Lung microvascular endothelial cell (primary cell): ENCODE measurements around the gene VWF. TPM values are rescaled to one million over a fixed set of nuclear protein-coding genes. Genes with fewer than 3 reads are reported as not detected.
A peak's percentile ranks its signal among the peaks of the same experiment; 100 is the strongest.
"Not testable (repeated sequence)": the region's sequence is repeated elsewhere in the genome, so short reads cannot be mapped to it uniquely, and the experiment has no call there.

ENCODE experiments used
- DNase-seq, 2 donors: peaks; one replicate each; pipeline versions ENCODE4 v3.0.0 to v3.0.0-alpha.2; 2010; ENCODE audit warnings: low read depth in 2 of 2
- total RNA-seq: library from RNA; depleted of rRNA; stranded (reverse); fragments of >200 nt; gene quantifications from 2 replicates; pipeline ENCODE4 v1.2.1, GENCODE V29; 2014

The VWF gene
- total RNA-seq, 1 donor from 2014 or later: 1,530 TPM

DNA sequence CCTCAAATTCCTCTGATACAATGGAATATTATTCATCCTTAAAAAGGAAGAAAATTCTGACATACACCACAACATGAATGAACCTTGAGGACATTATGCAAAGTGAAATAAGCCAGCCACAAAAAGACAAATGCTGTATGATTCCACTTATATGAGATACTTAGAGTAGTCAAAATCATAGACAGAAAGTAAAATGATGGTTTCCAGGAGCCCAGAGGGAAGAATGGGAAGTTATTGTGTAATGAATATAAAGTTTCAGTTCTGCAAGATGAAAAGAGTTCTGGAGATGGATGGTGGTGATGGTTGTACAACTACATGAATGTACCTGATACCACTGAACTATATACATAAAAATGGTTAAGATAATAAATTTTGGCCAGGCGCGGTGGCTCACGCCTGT is 18.3 kb downstream of the VWF start:
- no peak for DNase-seq

DNA sequence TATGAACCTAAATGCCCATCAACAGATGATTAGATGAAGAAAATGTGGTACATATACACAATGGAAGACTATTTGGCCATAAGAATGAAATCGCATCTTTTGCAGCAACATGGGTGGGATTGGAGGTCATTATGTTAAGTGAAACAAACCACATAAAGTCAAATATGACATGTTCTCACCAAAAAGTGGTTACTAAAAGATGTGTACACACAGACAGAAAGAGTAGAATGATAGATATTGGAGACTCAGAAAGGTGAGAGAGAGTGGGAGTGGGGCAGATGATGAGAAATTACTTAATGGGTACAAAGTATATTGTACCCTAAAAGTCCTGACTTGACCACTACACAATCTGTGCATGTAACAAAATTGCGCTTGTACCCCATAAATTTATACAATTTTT is 19.6 kb downstream of the VWF start:
- no peak for DNase-seq

DNA sequence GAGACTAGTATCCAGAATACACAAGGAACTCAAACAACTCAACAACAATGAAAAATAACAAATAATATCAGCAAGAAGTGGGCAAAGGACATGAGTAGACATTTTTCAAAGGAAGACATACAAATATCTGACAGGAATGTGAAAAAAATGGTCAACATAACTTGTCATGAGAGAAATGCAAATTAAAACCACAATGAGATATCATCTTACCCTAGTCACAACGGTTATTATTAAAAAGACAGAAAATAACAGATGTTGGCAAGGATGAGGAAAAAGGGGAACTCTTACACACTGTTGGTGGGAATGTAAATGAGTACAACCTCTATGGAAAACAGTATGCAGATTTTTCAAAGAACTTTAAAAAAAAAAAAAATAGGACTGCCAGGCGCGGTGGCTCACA is 20.4 kb downstream of the VWF start:
- no peak for DNase-seq

DNA sequence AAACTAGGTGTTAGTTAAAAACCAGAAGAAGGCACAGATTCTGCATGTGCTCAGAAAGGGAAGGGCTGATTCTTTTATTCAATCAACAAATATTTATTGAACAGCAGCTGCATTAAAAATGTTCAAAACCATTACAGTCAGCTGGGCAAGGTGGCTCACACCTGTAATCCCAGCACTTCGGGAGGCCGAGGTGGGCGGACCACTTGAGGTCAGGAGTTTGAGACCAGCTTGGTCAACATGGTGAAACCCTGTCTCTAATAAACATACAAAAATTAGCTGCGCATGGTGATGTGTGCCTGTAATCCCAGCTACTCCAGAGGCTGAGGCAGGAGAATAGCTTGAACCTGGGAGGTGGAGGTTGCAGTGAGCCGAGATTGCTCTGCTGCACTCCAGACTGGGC is 22.4 kb downstream of the VWF start:
- not testable (repeated sequence) for DNase-seq

DNA sequence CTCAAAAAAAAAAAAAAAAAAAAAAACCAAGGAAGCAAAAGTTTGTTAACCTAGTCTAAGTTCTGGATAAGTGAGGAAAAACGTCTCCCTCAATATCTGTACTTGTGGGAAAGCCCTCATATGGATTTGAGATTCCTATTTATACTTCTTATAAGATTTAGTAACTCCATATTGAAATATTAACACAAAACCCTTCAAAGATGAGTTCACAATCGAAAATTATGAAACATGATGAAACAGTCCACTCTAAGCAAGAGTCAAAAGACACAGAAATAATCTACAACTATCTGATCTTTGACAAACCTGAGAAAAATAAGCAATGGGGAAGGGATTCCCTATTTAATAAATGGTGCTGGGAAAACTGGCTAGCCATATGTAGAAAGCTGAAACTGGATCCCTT is 25.2 kb downstream of the VWF start:
- no peak for DNase-seq

DNA sequence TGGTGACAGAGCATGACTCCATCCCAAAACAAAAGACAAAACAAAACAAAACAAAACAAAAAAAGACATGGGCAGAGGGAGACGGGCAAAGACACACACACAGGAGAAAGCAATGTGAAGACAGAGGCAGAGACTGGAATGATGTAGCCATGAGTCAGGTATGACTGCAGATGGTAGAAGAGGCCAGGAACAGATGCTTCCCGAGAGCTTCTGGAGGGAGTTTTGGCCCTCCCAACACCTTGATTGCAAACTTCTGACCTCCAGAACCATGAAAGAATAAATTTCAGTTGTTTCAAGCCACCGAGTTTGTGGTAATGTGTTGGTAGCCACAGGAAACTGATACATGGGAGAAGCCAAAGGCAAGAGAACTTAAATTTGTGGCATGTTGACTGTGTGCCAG is 27.1 kb downstream of the VWF start:
- DNase-seq: peak in 1 of 2 donors; percentile 79

DNA sequence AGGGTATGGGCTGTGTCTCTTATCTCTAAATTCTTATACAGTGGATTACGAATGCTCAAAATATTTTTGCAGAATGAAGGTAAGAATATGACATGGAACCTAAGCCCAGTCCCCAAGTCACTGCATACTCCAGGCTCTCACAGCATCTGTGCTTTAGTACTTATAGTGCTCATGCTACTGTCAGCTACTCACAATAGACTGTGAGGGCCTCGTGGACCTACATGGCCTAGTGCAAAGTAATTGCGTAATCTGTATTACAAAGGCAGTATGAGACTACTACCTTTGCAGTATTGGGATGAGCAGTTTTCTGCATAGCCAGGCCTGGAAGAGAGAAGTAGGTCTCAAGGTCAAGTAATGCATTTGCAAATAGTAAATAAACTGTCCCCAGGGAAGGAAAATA is 27.9 kb downstream of the VWF start:
- DNase-seq: no peak

DNA sequence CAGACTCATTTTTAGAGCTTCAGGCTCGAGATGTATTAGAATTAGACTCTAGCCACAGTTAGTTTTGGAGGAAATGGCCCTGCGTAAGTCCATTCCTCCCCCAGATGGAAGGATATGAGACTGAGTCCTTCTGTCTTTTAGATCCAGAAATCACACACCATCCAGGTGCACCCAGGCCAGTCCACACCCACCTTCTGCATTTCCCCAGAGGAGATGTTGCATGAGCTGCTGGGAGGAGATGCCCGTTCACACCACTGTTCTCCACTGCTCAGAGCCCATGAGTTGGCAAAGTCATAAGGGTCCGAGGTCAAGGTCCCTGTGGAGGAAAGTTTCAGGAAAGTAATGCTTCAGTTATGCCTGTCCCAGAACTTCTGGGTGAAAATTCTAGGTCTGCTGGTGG is 29.2 kb downstream of the VWF start:
- no peak for DNase-seq

DNA sequence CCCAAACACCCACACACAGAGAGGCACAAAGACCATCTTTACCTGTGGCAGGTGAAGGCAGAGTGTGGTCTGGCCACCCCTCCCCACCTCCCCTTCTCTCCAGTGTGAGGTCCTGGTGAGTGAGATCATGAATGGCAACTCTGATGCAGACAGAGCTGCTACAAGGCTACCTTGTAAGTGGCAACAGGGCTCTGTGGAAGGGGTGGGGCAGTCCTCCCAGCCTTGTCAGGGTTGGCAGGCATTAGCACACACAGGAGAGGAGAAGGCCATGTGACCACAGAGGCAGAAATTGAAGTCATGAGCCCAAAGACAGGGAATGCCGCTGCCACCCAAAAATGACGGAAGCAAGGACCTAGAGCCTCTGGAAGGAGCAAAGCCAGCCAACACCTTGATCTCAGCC is 30.7 kb downstream of the VWF start:
- no peak for DNase-seq

DNA sequence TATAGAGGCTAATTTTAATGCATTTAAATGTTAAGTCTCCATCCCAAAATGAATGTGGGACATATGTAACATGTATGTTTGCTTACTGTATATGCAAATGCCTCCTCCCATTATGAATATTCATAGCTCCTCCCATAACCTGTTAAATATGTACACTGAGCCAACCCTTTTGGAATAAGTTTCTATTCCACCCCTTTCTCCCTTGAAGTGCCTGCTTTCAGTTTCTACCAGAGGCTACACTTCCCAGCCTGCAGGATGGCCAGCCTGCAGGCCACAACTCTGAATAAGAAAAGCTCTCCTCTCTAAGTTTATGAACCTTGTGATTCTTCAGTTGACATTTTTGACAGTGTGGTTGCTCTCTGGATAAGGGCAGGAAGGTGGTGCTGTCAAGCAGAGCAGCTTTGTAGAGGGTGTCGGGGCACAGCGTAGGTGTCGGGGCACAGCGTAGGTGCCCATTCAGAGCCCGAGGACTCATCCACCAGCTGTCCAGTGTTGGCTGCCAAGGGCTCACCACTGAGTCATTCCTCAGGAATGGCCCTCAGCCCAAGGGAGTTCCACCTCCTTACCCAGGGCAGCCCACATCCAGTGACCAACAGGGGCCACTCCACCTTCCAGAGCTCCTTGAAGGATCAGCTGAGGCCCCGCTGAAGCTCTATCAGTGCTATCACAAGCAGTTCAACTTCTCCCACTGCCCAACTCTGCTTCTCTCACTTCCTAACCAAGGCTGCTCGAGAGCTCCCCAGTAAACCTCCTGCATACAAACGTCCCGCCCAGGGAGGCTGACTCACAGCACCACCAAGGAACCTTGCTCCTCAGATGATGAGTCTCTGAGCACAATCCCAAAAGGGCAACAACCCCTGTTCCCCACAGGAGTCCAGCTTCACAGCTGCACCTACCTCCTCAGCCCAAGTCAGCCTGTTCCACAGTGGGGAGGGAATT is 31.4 kb downstream of the VWF start:
- DNase-seq: peak in 1 of 2 donors; percentile 95

DNA sequence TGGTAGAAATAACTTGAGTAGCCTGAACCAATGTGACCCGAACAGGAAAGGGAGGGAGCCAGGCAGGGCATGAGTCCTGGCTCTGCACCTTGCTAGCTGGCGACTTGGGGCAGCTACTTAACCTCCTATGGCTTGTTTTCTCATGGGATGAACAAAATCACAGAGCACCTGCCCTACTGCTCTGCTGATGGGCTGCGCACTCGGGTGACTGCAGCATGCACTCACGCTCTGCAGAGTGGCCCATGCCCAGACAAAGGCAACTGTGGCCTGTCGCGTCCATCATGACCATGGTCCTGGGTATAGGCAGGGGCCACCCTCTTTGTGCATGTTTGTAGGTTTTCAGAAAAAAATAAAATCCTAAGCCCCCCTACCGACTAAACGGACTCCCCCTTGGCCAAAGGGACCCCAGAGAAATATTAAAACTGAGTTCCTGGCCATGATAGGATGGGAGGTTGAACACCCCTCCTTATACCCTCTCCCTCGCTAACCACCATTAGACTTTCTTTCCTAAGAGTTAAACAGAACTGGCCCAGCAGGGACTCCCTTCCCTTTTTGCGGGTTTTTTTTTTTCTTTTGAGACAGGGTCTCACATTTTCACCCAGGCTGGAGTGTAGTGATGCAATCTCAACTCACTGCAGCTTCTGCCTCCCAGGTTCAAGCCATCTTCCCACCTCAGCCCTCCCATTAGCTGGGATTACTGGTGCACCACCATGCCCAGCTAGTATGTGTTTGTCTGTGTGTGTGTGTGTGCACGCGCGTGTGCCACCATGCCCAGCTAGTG is 32.5 kb downstream of the VWF start:
- no peak for DNase-seq

DNA sequence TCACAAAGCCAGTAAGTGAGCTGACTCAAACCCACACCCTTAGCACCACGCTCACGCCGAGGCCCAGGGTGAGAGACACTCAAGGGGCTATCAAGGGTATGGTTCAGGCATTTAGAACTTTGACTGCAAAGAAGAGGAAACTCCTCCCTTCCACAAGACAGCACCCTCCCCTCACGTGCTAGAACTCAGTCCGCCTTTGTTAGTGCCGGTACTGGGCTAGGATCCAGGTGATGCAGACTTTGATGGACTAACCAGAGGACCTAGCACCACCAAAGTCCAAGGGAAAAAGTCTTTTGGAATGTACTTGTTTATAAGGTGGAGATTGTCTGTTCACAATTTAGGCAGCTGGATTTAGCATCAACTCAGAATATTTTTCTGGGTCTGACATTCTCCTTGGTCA is 33.7 kb downstream of the VWF start:
- peak in 1 of 2 donors; percentile 61 for DNase-seq

DNA sequence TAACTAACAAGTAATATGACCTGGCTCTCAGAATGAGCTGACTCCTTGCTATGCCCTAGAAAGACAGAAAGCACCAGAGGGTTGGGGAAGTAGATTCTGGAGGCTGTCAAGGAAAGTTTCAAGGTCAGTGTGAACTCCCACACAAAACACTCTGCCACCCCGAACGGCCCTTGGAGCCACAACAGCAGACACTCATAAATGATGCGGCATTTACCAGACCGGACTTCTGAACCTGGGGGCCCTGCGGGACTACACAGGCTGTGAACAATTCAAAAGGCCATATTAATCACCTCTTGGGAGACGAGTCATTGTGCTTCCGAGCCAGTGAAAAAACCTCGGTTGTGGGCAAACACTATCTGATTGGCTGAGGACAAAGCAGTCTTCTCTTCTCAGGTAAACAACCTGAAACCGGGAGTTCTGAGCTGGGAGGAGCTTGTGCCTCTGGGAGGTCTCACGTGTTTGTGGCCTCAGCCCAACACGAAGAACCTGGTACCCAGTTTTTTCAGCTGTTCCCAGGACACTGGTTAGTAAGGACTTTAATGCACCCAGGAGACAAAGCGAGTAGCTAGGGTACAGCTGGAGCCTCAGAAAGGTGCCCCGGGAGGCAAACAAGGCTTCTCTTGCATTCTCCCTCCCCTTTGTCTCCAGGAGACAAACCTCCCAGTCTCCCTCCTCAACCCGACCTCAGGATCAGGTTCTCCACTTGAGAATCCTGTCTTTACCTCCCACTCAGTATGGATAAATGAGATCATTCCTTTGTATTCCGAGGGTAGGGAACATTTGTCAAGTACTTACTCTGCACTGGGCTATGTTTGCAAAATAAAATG is 35.3 kb downstream of the VWF start:
- DNase-seq: peak in 1 of 2 donors; percentile 75

DNA sequence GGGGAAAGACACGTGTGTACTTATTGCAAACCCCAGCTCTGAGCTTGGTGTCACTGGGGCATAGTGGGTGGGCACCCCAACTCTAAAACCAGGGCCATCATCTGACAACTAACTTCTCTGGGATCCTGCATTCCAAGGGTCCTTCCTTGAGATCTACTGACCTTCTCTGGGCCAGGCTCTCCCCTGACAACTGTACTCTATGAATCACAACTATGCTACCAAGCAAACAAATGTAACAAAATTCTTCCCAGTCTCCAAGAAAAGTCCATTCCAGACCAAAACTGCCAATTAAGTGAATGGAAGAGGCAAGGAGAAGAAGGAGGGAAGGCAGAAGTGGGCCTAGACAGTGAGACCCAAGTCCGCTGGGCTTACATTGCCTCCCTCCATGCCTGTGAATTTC is 38.2 kb downstream of the VWF start:
- DNase-seq: no peak

DNA sequence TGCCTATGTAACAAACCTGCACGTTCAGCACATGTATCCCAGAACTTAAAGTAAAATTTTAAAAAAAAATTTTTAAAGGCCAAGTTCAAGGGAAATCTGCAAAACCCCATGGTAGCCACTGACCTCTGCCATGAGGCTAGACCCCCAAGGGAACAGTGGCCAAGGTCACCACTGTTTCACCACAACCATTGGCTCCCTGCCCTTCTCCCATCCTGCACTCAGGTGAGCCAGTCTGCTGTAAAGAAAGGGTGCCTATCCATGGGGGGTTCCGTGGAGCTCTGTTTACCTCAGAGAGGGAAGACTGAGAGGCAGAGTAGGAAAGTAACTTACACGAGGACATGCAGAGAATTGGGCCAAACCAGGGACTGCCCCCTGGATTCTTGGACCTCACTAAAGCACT is 38.6 kb downstream of the VWF start:
- no peak for DNase-seq

DNA sequence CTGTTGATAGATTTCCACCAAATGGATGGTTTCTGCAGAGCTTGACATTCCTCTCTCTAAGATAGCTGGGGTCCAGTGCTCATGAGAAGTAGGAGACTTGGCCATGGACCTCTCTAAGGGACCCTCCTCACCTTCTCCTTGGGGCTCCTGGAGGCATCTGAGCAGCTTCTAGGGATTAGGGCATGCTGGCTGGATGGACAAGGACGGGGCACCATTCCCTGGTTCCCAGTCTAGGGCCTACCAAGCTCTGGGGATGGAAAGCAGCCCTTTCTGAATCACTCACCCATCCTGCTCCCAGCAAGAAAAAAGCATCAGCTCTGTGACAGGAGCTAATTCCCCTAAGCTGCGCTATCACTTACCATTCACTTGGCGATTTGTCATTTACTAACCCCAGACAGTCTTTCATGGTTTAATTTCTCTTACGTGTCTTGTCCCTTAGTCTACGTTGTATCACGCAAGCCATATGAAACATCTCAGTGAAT is 39.5 kb downstream of the VWF start:
- no peak for DNase-seq

DNA sequence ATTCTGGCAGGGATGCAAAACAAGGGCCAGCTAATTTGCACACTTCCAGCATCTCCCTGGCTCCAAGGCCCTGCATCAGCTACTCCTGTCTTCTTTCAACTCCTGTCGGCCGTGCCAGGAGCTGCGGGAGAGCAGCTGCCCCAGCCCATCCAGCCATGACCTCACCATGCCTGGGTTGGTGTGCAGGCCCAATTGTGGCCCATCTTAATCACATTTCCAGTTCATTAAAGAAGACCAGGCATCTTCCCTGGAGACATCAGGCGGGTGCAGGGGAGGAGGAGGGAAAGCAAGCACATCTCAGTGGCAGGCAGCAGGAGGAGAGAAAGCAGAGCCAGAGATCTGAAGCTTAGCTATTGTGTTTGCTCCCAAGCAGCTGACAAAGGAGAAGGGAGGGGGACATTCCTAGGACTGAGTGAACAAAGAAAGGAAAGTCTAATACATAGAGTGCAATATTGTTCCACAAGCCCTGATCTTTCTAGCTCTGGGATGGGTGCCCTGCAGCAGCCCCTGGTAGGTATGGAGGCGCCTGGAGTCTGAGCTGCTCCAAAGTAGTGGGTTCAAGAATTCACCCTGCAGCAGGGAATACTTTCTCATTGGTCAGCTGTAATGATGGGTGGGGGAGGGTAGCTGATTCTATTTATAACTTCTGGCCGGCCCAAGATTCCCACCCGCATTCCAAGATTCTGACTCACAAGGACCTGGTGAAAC is 40.1 kb downstream of the VWF start:
- DNase-seq: peak in 1 of 2 donors; percentile 73

DNA sequence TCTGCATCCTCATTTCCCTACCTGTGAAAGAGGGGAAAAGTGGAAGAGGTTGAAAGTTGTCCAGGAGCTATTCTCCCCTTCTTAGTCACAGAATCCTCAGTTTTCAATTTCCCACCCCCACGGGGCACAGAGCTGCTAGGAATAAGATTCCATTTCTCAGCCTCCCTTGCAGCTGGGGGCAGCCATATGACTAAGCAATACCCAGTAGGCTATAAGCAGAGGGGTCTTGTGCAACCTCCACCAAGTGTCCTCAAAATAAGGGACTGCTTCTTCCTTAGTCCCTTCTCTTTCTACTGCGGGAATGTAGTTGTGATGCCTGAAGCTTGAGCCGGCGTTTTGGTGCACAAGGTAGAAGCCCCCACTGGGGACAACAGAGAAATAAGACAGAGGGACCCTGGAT is 40.9 kb downstream of the VWF start:
- DNase-seq: no peak

DNA sequence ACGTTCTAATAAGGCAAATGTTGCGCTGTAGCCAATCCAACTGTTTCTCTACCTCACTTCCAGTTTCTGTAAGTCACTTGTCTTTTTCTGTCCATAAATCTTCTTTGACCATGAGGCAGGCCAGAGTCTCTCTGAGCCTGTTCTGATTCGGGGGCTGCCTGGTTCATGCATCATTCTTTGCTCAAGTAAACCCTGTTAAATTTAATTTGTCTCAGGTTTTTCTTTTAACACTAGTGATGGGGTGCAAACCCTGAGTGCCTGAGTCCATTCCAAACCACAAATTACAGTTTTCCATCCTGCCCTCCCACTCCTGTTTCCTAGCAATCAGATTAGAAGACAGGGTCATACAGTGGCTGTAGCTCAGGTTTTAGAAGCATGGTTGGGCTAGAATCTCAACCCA is 41.9 kb downstream of the VWF start:
- no peak for DNase-seq

DNA sequence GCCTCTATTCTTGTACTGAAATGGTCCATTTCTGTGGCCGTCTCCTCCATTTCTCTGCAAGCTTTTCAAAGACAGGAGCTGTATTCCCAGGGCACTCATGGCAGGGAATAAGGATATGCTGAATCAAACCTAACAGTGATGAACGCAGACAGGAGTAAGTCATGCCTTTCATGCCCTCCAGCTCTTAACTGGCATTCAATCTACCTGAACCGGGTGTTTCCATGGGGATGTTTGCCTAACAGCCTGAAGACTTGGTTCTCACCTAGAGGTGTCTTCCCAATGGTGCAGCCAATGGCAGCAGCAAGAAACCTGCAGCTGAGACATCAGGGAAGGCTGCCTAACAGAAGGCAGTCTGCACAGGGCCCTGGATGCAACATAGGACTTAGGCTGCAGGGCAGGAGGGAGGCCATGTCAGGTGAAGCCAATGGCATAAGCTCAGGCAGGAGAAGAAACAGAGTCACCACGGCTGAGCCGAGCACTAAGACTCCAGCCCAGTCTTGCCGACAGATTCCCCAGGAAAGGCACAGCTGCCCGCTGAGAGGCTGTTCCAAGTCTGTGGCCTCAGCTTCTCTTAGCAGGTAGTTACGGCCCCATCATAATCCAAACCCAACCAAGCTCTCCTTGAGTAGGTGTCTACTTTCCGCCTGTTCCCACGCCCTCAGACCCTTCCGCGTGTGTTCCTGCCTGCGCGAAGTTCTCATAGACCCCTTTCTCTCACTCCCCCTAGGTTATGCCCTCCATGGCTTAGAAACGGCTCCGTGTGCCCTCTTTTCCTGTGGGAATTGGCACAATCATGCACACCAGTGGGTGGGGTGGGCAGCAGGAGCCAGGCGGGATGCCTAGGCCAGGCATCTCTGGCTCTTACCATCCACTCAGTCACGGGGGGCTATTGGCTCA is 44.1 kb downstream of the VWF start:
- DNase-seq: no peak
